ENCODE data around the gene UBL5. TPM values are rescaled to one million over a fixed set of nuclear protein-coding genes. Genes with fewer than 3 reads are reported as not detected.

Gene UBL5
- total and polyA plus RNA-seq, 10 of the 15 experiments (the other 5 are each of a cell fraction or from before 2014, with no cell fraction given), result 297 to 897 (median 711) TPM

GRCh38 chr19:9834726-9835506, 7.2 kb downstream of the UBL5 start, which contains the start of gene PIN1 (continued):
- no peak for TF ChIP-seq RELB (IDR thresholded peaks at IDR 0.05; ENCODE audit: low read depth)
- peak; percentile 94 for TF ChIP-seq HDGF (IDR thresholded peaks at IDR 0.05)
- no peak for TF ChIP-seq SKIL (IDR thresholded peaks at IDR 0.05; ENCODE audit: low read depth, poor library complexity, severe bottlenecking)
- TF ChIP-seq SP1 (IDR thresholded peaks at IDR 0.05; ENCODE audit: low read depth, low read length), result peak; percentile 98
- TF ChIP-seq TAF1 (IDR thresholded peaks at IDR 0.05; ENCODE audit: borderline replicate concordance, low read depth, low read length), result peak; percentile 56; the same call in 1 of the 2 replicates
- no peak for TF ChIP-seq CHD4 (IDR thresholded peaks at IDR 0.05)
- TF ChIP-seq NRF1 (conservative IDR thresholded peaks at IDR 0.05; ENCODE audit: low read depth, low read length), result no peak
- no peak for TF ChIP-seq ETV6 (conservative IDR thresholded peaks at IDR 0.05 in 1 of 2, IDR thresholded peaks at IDR 0.05 in 1 of 2; ENCODE audit: borderline replicate concordance in 1 of 2, low read depth in 1 of 2)
- TF ChIP-seq SIX5 (IDR thresholded peaks at IDR 0.05; ENCODE audit: low read depth, low read length, severe bottlenecking), result peak; percentile 6
- no peak for TF ChIP-seq IRF4 (IDR thresholded peaks at IDR 0.05; ENCODE audit: low read depth, low read length)
- TF ChIP-seq JUND (IDR thresholded peaks at IDR 0.05; ENCODE audit: low read depth, low read length), result no peak
- TF ChIP-seq BCL11A (IDR thresholded peaks at IDR 0.05; ENCODE audit: low read depth, low read length), result no peak
- peak; percentile 90 for TF ChIP-seq NBN (IDR thresholded peaks at IDR 0.05)
- no peak for TF ChIP-seq SMARCA5 (IDR thresholded peaks at IDR 0.05)
- TF ChIP-seq CHD2 (IDR thresholded peaks at IDR 0.05; ENCODE audit: borderline replicate concordance, low read depth, low read length), result peak; percentile 94
- TF ChIP-seq YBX1 (IDR thresholded peaks at IDR 0.05), result no peak
- TF ChIP-seq FOXK2 (IDR thresholded peaks at IDR 0.05), result no peak
- peak; percentile 91 for TF ChIP-seq LARP7 (IDR thresholded peaks at IDR 0.05)
- peak; percentile 90 for TF ChIP-seq NFYB (IDR thresholded peaks at IDR 0.05; ENCODE audit: insufficient read depth, low read depth, low read length)
- peak; percentile 68 for TF ChIP-seq RELA (IDR thresholded peaks at IDR 0.05; ENCODE audit: borderline replicate concordance, partially characterized antibody)
- no peak for TF ChIP-seq CBX5 (IDR thresholded peaks at IDR 0.05; ENCODE audit: low read depth)
- peak; percentile 100 for TF ChIP-seq MXI1 (IDR thresholded peaks at IDR 0.05; ENCODE audit: low read depth, low read length)
- TF ChIP-seq TCF7 (IDR thresholded peaks at IDR 0.05; ENCODE audit: borderline replicate concordance), result no peak
- TF ChIP-seq MEF2B (IDR thresholded peaks at IDR 0.05; ENCODE audit: partially characterized antibody, poor library complexity, severe bottlenecking), result peak; percentile 85
- TF ChIP-seq DPF2 (IDR thresholded peaks at IDR 0.05), result no peak
- no peak for TF ChIP-seq STAT3 (IDR thresholded peaks at IDR 0.05; ENCODE audit: low read depth, low read length)
- TF ChIP-seq NKRF (conservative IDR thresholded peaks at IDR 0.05), result peak; percentile 63
- no peak for TF ChIP-seq CHD1 (IDR thresholded peaks at IDR 0.05; ENCODE audit: low read depth, low read length)

Measured in GM12878 (cell line).